ENCODE measurements around the gene TATDN2. TPM values are rescaled to one million over a fixed set of nuclear protein-coding genes. Genes with fewer than 3 reads are reported as not detected.
A peak's percentile ranks its signal among the peaks of the same experiment; 100 is the strongest.
"Not testable (repeated sequence)": the region's sequence is repeated elsewhere in the genome, so short reads cannot be mapped to it uniquely, and the experiment has no call there.

The TATDN2 gene
- total RNA-seq, 1 donor from 2014 or later: 10.1 TPM

GRCh38 chr3:10234526-10235230, 13.6 kb upstream of the TATDN2 start:
- no peak for DNase-seq (ENCODE audit: low read depth in 2 of 2)

DNA sequence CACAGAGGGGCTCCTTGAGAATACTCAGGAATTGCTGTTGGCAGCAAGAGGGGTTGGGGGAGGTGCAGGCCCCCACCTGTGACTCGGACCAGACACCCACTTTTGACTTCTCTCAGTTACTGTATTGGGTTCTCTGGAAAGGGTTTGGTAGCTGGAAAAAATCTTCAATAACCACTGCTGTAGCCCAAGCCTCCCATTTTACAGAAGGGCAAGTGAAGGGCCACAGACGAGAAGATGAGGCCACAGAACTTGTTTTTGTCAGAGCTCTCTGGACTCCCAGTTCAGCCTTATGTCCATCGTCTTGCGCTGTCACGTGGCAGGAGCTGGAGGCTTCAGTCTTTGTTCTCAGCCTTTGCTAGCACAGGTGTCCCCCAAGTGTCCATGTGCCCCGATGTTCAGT, 12.7 kb upstream of the TATDN2 start:
- no peak for DNase-seq (ENCODE audit: low read depth in 2 of 2)

DNA sequence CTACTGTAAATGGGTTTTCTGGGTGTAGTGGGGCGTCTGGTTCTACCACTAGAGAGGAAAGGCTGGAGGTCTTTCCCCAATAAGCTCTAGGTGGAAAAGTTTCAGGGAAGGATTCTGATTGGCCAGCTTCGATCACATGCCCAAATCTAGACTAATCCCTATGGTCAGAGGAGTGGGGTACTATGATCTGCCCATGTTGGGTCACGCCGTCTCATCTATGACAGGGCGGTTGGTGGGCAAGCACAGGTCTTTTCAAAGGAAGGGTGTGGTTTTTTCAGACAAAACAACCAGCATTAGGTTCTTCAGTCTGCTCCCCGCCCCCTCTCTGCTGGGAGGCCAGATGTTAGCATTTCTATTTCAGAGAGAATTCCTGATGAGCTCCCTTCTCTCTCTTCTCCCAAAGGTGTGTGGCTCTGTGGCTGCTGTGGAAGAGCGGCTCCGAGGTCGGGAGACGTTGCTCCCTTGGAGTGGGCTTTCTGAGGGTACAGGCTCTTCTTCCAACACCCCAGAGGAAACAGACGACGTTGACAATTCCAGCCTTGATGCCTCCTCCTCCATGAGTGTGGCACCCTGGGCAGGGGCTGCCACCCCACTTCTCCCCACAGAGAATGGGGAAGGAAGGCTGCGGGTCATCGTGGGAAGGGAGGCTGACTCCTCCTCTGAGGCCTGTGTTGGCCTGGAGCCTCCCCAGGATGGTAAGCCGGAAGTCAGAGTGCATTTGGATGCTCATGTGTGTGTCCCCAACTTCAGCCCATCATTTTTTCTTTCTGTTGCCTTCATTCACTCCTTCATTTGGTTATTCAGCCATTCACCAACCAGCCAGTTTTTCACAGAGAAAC, 9.7 kb upstream of the TATDN2 start:
- no peak for DNase-seq (ENCODE audit: low read depth in 2 of 2)

DNA sequence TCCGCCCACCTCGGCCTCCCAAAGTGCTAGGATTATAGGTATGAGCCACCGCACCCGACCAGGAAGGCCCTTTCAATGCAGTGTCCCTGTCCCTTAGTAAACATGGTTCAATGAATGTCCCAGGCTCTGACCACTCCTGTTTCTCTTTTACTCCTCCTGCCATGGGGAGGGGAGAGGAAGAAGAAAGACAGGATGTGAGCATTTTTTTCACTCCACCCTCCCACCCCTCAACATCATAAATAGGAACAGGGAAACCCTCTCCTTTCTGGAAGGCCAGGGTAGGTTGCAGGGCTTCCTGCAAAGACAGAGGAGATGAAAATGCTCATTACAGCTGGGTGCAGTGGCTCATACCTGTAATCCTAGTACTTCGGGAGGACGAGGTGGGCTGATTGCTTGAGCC, 7.5 kb upstream of the TATDN2 start:
- no peak for DNase-seq (ENCODE audit: low read depth in 2 of 2)

GRCh38 chr3:10242182-10243065, 5.8 kb upstream of the TATDN2 start:
- no peak for DNase-seq (ENCODE audit: low read depth in 2 of 2)

- no peak for DNase-seq (ENCODE audit: low read depth in 2 of 2)
Measured at GRCh38 chr3:10244009-10244408, 4.2 kb upstream of the TATDN2 start.

- DNase-seq (ENCODE audit: low read depth in 2 of 2): no peak
Measured at GRCh38 chr3:10245081-10245712, 3.1 kb upstream of the TATDN2 start.

DNA sequence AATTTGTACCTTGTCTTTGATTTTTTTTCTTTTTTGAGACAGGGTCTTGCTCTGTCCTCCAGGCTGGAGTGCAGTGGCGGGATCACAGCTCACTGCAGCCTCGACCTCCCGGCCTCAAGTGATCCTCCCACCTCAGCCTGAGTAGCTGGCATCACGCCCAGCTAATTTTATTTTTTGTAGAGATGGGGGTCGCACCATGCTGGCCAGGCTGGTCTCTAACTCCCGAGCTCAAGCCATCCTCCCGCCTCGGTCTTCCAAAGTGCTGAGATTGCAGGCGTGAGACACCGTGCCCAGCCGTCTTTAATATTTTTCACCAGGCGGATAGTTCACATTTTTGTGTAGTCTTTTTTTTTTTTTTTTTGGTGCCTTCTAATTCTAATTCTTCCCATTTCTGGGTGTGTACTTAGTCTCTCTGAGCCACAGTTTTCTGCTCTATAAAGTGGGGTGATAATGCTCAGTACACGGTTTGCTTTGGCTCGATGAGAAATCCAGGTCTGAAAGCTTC, 528 bp upstream of the TATDN2 start:
- no peak for DNase-seq (ENCODE audit: low read depth in 2 of 2)

DNA sequence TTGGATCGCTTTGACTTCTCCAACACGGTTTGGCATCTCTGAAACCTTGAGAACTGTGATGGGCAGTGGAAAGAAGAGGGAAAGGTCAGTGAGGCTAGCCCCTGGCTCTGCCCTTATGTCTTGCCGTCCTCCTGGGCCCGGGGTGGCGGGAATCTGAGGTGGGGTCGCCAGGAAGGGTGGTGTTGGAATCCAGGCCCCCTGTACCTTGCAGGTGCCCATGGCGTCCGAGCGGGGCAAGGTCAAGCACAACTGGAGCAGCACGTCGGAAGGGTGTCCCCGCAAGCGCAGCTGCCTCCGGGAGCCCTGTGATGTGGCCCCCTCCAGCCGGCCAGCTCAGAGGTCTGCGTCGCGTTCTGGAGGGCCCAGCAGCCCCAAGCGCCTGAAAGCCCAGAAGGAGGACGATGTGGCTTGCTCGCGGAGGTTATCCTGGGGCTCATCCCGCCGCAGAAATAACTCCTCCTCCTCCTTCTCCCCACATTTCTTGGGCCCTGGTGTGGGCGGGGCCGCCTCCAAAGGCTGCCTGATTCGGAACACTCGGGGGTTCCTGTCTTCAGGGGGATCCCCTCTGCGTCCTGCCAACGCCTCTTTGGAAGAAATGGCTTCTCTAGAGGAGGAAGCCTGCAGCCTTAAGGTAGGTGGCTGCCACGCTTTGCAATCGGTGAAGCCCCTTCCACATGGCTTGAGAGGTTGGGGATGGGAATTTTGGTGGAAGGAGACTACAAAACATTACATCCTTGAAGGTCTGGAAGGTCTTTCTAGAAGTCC, 907 bp downstream of the TATDN2 start:
- DNase-seq (ENCODE audit: low read depth in 2 of 2): peak in 1 of 2 donors; percentile 17

- DNase-seq (ENCODE audit: low read depth in 2 of 2): no peak
Measured at GRCh38 chr3:10249833-10250232, 1.6 kb downstream of the TATDN2 start.

- DNase-seq (ENCODE audit: low read depth in 2 of 2): no peak
Measured at GRCh38 chr3:10251006-10251405, 2.7 kb downstream of the TATDN2 start.

- no peak for DNase-seq (ENCODE audit: low read depth in 2 of 2)
Measured at GRCh38 chr3:10253731-10254130, 5.5 kb downstream of the TATDN2 start.

DNA sequence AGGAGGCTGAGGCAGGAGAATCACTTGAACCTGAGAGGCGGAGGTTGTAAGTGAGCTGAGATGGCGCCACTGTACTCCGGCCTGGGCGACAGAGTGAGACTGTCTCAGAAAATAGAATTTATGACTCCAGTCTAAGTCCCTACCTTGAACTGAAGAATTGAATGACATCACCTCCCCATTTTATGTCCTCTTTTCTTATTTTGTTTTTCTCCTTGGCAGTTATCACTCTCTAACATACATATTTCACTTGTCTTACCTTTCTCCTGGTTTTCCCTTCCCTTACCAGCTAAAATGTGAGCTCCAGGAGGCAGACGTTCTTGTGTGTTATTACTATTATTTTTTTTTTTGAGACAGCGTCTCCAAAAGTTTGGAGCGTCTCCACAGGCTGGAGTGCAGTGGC, 7.6 kb downstream of the TATDN2 start:
- DNase-seq (ENCODE audit: low read depth in 2 of 2): no peak

GRCh38 chr3:10259036-10259435, 10.8 kb downstream of the TATDN2 start:
- DNase-seq (ENCODE audit: low read depth in 2 of 2): no peak

GRCh38 chr3:10259798-10260197, 11.5 kb downstream of the TATDN2 start:
- DNase-seq (ENCODE audit: low read depth in 2 of 2): no peak

DNA sequence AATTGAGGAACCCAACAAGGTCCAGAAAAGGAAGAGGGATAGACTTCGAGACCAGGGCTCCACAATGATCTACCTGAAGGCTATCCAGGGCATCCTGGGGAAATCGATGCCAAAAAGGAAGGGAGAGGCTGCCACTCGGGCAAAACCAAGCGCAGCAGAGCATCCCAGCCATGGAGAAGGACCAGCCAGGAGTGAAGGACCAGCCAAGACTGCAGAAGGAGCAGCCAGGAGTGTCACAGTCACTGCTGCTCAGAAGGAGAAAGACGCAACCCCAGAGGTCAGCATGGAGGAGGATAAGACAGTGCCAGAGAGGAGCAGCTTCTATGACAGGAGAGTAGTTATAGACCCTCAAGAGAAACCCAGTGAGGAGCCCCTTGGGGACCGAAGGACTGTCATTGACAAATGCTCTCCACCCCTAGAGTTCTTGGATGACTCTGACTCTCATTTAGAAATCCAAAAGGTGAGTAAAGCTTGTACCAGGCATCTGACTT, 12.0 kb downstream of the TATDN2 start:
- DNase-seq (ENCODE audit: low read depth in 2 of 2): no peak

DNA sequence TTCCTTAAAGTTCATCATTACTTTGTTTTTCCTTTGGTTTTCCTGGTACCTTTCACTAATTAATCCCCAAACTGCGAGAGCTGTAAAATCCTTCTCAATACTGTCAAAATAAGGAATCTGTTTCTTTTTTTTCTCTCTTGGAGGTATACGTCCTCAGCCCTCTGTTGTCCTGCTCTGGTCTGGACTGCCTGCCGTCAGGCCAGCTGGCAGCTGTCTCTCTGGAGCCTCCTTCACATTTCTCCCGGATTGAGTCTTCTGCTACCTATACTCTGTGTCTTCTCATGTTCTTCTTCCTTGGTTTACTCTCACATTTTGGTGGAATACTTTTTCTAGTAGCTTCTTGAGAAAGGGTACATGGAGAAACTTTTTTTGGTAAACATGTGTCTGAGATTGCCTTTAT, 13.8 kb downstream of the TATDN2 start:
- no peak for DNase-seq (ENCODE audit: low read depth in 2 of 2)

GRCh38 chr3:10263646-10264363, 15.5 kb downstream of the TATDN2 start:
- peak in 1 of 2 donors; percentile 47 for DNase-seq (ENCODE audit: low read depth in 2 of 2)

DNA sequence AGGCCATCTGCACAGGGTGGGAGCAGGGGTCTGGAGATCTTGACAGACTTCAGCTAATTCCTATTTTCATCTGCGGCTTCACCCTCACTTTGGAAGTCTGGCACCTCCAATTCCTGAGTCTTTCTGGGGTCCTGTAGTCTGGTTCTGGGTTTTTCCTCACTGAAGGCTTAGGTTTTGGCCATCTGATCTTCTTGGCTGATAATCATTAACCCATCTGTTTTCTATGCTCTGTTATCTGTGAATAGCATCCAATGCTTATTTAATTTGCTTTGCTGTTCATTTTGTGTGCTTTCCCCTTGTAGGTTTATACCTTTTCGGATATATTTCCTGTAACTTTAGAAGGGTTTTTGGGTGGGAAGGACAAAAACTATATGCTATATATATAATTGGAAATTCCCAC, 17.6 kb downstream of the TATDN2 start:
- no peak for DNase-seq (ENCODE audit: low read depth in 2 of 2)

DNA sequence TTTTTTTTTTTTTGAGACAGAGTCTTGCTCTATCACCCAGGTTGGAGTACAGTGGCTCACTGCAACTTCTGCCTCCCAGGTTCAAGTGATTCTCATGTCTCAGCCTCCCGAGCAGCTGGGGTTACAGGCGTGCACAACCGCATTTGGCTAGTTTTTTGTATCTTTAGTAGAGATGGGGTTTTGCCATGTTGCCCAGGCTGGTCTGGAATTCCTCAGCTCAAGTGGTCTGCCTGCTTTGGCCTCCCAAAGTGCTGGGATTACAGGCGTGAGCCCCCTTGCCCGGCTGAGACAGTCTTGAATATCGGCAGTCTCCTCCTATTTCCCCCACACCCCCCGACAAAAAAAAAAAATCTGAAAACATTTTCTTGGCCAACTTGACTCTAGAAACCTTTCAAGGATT, 18.7 kb downstream of the TATDN2 start:
- DNase-seq (ENCODE audit: low read depth in 2 of 2): not testable (repeated sequence)

All from dermis microvascular lymphatic vessel endothelial cell (primary cell).